A673 (cell line): ENCODE measurements around the gene FMNL3.

Experiments used
- EZH2 ChIP-seq: fragments of 200-600 bp; sonication (generic); IDR thresholded peaks from 2 replicates; pipeline ENCODE4 v1.6.1; 2017; ENCODE audit warnings: borderline replicate concordance, low read depth, mild to moderate bottlenecking, mixed read lengths, antibody characterized with exemption, low read length; ENCODE audit not compliant: poor library complexity, severe bottlenecking
- TF ChIP-seq, protein P1 (sequence below): fragments of 300-800, 200-600 bp; sonication (generic); conservative IDR thresholded peaks from 2 replicates; pipeline ENCODE4 v1.5.1; 2017; ENCODE audit warnings: low read depth, mild to moderate bottlenecking, antibody characterized with exemption, low read length, moderate library complexity, mixed read lengths

DNA sequence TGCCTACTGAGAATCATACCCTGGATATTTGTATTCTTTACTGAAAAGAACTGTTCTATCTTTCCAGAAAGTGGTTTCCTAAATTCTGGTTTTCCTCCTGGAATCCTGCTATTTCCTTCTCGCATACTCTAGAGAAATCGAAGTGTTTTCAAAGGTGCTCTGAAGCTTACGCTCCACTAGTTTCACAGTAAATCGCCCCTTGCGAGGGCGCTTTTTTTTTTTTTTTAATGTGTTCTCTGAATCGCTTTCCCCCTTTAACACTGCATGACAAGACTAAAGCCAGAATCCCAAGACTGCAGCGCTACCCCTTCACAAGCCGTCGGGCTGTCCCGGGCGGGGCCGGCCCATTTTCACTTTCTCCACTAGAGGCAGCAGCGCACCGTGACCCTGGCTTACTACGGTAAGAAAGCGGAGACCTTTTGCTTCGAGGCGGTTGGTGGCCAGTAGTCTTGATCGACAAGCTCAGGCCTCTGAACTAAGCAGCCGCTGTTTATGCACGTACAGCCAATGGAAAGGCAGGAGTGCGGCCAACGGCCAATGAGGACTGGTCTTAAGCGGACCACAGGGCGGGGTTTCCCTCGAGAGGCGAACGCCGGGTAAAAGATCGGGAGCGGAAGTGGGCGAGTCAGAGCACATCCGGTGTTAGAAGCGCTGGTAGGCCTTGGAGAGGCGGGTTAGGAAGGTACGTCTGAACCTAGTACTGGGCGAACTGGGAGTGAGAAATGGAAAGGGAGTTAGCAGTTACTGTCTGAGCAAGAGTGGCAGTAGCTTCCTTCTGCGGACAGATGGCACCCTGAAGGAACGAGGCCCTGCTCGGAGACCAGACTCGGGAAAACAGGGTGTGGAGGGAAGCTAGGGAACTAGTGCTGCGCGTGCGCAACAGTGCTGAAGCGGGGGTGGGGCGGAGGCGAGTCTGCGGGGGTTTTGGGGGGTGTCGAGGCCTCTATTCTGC lies 34.0 kb upstream of the FMNL3 start, which contains the start of gene TMBIM6:
- TF ChIP-seq, protein P1, sequence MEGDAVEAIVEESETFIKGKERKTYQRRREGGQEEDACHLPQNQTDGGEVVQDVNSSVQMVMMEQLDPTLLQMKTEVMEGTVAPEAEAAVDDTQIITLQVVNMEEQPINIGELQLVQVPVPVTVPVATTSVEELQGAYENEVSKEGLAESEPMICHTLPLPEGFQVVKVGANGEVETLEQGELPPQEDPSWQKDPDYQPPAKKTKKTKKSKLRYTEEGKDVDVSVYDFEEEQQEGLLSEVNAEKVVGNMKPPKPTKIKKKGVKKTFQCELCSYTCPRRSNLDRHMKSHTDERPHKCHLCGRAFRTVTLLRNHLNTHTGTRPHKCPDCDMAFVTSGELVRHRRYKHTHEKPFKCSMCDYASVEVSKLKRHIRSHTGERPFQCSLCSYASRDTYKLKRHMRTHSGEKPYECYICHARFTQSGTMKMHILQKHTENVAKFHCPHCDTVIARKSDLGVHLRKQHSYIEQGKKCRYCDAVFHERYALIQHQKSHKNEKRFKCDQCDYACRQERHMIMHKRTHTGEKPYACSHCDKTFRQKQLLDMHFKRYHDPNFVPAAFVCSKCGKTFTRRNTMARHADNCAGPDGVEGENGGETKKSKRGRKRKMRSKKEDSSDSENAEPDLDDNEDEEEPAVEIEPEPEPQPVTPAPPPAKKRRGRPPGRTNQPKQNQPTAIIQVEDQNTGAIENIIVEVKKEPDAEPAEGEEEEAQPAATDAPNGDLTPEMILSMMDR, result peak; percentile 98
- TF ChIP-seq EZH2, result no peak
